Esophagus muscularis mucosa (tissue), 4 donors: ENCODE data around the gene IQGAP2.

Experiments used
- CTCF ChIP-seq, 3 experiments: fragments of 200-600 bp in 2 of 3; fragments of 450-650 bp in 1 of 3; sonication (generic) in 2 of 3; IDR thresholded peaks; one replicate each; pipeline ENCODE4 v1.5.1; 2017 to 2019; ENCODE audit warnings: antibody characterized with exemption in 3 of 3, mild to moderate bottlenecking in 2 of 3, moderate library complexity in 1 of 3
- EP300 ChIP-seq: sonication (generic); formaldehyde crosslinking; IDR thresholded peaks from one replicate; pipeline ENCODE4 v1.6.1; 2017; ENCODE audit warnings: antibody characterized with exemption
- POLR2A ChIP-seq: fragments of 450-650 bp; IDR thresholded peaks from one replicate; pipeline ENCODE4 v1.6.1; 2017; ENCODE audit warnings: antibody characterized with exemption, moderate library complexity, mild to moderate bottlenecking, low read depth
- POLR2AphosphoS5 ChIP-seq, 2 donors: sonication (generic); formaldehyde crosslinking; IDR thresholded peaks; one replicate each; pipeline ENCODE4 v1.6.1; 2017; ENCODE audit warnings: antibody characterized with exemption in 2 of 2

- no peak for TF ChIP-seq CTCF (IDR thresholded peaks at IDR 0.05)
- no peak for TF ChIP-seq EP300
- TF ChIP-seq POLR2AphosphoS5 (IDR thresholded peaks at IDR 0.05), result no peak
- TF ChIP-seq POLR2A, result no peak
Observed at GRCh38 chr5:76469656-76470290, 66.7 kb downstream of the IQGAP2 start.
